ENCODE results near the gene CAMSAP2.

CAMSAP2 gene

DNA sequence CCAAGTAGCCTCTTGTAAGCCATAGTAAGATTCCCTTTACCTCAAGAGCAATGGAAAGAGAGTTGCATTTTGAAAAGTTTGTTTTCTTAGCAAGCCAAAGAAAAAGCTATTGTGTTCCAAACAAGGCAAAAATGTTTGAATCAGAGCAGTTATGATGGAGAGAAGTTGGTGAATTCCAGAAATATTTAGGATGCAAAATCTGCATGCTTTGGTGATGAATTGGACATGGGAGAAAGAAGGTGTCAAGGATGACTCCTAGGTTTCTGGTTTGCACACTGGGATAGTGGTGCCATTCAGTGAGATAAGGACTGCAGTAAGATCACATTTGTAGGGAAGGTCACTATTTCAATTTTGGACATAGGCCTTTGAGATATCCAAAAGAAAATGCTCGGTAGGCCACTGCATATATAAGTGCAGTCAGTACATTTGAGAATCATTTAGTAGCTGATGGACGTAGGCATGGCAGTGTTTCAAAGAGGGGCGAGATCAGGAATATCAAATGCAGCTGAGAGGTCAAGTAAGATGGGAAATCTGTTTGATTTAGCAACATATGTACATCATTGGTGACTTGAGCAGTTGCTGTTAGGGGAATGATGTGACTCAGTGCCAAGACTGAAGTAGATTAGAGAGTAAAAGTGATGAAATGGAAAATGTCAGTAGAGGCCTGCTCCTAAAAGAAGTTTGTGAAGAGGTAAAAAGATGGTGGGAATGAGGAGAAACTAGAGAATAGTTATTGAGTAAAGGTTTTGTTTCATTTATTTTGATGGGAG lies 100.2 kb downstream of the CAMSAP2 start:
- TF ChIP-seq, protein P1, sequence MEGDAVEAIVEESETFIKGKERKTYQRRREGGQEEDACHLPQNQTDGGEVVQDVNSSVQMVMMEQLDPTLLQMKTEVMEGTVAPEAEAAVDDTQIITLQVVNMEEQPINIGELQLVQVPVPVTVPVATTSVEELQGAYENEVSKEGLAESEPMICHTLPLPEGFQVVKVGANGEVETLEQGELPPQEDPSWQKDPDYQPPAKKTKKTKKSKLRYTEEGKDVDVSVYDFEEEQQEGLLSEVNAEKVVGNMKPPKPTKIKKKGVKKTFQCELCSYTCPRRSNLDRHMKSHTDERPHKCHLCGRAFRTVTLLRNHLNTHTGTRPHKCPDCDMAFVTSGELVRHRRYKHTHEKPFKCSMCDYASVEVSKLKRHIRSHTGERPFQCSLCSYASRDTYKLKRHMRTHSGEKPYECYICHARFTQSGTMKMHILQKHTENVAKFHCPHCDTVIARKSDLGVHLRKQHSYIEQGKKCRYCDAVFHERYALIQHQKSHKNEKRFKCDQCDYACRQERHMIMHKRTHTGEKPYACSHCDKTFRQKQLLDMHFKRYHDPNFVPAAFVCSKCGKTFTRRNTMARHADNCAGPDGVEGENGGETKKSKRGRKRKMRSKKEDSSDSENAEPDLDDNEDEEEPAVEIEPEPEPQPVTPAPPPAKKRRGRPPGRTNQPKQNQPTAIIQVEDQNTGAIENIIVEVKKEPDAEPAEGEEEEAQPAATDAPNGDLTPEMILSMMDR (conservative IDR thresholded peaks at IDR 0.05; ENCODE audit: low read depth) = no peak
- ChIA-PET POLR2A (ENCODE audit: low non-redundant PET) (no interaction called here), CTCF (interaction anchor here (0.5 to 1.8 kb wide), 6 partner anchors 11 to 281 kb away, joined by 3 to 8 read pairs (median 3); no protein-coding TSS in a partner anchor)
- no peak for DNase-seq (ENCODE audit: low spot score)
- H3K27ac ChIP-seq = no peak overlapping the region

DNA sequence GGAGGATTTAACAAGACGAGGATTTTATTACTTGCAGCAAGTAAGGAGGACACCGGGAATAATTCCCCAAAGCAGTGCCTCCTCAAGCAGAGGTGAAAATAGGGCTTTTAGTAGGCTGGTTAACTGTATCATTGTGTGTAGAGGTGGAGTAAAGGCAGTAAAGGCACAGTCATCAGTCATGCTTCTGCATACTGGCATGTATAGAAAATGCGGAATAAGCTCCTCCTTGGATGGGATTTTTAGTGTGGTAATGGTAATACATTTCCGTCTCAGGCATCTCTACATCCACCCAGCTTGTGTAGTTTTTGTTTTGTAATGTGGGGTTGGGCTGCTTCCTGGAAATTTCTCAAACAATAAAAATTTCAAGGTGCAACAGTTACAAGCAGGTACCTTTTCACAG lies 106.7 kb downstream of the CAMSAP2 start:
- no peak overlapping the region for H3K27ac ChIP-seq
- no peak for DNase-seq (ENCODE audit: low spot score)
- POLR2A ChIA-PET (ENCODE audit: low non-redundant PET) = no interaction called here
- TF ChIP-seq, protein P1 (conservative IDR thresholded peaks at IDR 0.05; ENCODE audit: low read depth) = no peak
- CTCF ChIA-PET = interaction anchor here (0.5 to 1.0 kb wide), 3 partner anchors 12 to 223 kb away, joined by 4 to 5 read pairs (median 4); no protein-coding TSS in a partner anchor

DNA sequence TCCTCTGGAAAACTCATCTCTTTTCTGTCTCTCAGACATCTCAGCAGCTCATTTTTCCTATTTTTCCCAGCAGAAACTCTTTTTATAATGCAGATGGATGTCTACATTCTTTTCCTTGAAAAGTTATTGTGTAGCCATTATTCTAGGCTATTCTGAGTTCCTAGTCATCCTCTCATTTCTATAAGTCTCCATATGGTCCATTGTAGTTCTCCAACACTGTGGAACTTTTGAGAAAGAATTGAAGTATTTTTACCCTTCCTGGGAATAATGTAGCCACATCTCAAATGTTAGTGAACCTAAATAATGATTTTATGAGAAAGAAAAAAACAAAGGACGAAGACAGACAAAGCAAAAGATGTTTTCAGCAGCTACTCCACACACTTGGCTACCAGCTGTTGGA lies 107.7 kb downstream of the CAMSAP2 start:
- ChIA-PET CTCF (interaction anchor here (0.6 to 1.0 kb wide), 2 partner anchors 11 to 117 kb away, joined by 4 to 6 read pairs; no protein-coding TSS in a partner anchor), POLR2A (ENCODE audit: low non-redundant PET) (no interaction called here)
- TF ChIP-seq, protein P1 (conservative IDR thresholded peaks at IDR 0.05; ENCODE audit: low read depth) = no peak
- no peak overlapping the region for H3K27ac ChIP-seq
- no peak for DNase-seq (ENCODE audit: low spot score)

DNA sequence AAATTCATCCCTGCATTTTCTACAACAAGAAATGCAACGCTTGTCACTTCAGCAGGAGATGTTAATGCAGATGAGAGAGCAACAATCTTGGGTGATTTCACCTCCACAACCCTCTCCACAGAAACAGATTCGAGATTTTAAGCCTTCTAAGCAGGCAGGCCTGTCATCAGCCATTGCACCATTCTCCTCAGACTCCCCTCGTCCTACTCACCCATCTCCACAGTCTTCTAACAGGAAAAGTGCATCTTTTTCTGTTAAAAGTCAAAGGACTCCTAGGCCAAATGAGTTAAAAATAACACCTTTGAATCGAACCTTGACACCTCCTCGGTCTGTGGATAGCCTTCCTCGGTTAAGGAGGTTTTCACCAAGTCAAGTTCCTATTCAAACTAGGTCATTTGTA lies 110.7 kb downstream of the CAMSAP2 start:
- DNase-seq (ENCODE audit: low spot score) = no peak
- ChIA-PET POLR2A (ENCODE audit: low non-redundant PET) (no interaction called here), CTCF (interaction anchor here (0.7 kb wide), 1 partner anchor 78 kb away, joined by 4 read pairs; no protein-coding TSS in a partner anchor)
- TF ChIP-seq, protein P1 (conservative IDR thresholded peaks at IDR 0.05; ENCODE audit: low read depth) = no peak
- no peak overlapping the region for H3K27ac ChIP-seq

DNA sequence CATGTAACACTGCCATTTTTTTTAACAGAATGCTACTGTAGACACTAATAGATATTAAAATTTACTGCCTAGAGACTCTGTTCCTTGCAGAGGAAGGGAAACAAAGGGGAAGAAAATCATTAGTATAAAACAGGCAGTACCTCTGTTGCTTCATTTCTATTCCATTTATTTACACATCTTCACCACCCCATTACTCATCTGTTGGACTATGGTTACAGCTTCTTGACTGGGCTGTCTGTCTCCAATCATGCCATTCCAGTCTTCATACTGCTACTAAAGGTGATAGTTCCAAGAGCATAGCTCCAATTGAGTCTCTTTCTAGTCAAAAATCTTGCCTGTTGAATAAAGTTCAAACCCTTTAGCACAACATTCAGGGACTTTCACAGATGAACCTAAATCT lies 111.9 kb downstream of the CAMSAP2 start:
- TF ChIP-seq, protein P1 (conservative IDR thresholded peaks at IDR 0.05; ENCODE audit: low read depth) = no peak
- H3K27ac ChIP-seq = no peak overlapping the region
- no peak for DNase-seq (ENCODE audit: low spot score)
- CTCF ChIA-PET = interaction anchor here (0.7 kb wide), 1 partner anchor 292 kb away, joined by 3 read pairs; no protein-coding TSS in a partner anchor
- POLR2A ChIA-PET (ENCODE audit: low non-redundant PET) = no interaction called here

DNA sequence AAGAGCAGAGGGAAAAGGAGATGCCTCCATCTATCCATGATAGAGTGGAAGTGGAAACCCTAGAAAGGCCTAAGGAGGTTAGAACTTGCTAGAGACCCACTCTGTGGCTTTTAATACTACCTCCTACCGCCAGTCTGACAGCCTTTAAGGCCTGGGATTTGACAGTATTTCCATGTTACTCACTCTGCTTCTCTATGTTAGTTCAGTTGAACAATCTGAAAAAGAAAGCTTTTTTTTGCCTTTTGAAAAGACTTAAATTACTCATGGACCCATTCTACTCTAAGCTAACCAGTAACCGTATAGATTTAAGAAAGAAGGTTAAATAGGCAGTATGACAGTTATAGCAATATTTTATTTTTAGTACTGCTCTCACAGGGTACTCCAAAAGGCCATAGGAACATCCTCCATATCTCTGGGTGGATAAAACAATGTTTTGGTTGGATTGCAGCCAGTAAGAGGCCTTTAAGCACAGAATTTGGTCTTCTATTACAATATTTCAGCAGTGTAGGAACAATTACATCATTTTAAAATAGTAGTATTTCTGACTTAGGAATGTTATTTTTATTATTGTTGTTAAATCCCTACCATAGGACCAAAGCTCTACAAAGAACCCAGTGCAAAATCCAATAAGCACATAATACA lies 118.1 kb downstream of the CAMSAP2 start:
- POLR2A ChIA-PET (ENCODE audit: low non-redundant PET) = interaction anchor here (0.6 kb wide), 1 partner anchor 261 kb away, joined by 3 read pairs; no protein-coding TSS in a partner anchor
- TF ChIP-seq, protein P1 (conservative IDR thresholded peaks at IDR 0.05; ENCODE audit: low read depth) = no peak
- no peak for DNase-seq (ENCODE audit: low spot score)
- CTCF ChIA-PET = interaction anchor here (0.8 kb wide), 1 partner anchor 11 kb away, joined by 4 read pairs; no protein-coding TSS in a partner anchor
- H3K27ac ChIP-seq = no peak overlapping the region
